Uterus (tissue), 4 donors: ENCODE measurements around the gene MARK2. TPM values are rescaled to one million over a fixed set of nuclear protein-coding genes. Genes with fewer than 3 reads are reported as not detected.
A peak's percentile ranks its signal among the peaks of the same experiment; 100 is the strongest.

Experiments
- DNase-seq, 2 donors: peaks; one replicate each; pipeline ENCODE4 v3.0.0-alpha.2; 2019 to 2020
- H3K27ac ChIP-seq, 2 donors: fragments of 200-600 bp; sonication (generic); 1 replicate in 1 of 2; 2 replicates in 1 of 2; pipeline ENCODE4 v1.5.1; 2016 to 2018
- H3K27me3 ChIP-seq, 2 donors: fragments of 200-600 bp; sonication (generic); one replicate each; pipeline ENCODE4 v1.5.1; 2018 to 2019; ENCODE audit warnings: control low read depth in 1 of 2
- H3K36me3 ChIP-seq, 2 donors: fragments of 200-600 bp; sonication (generic); one replicate each; pipeline ENCODE4 v1.5.1; 2019; ENCODE audit warnings: control low read depth in 1 of 2
- H3K4me1 ChIP-seq, 2 donors: fragments of 200-600 bp; sonication (generic); one replicate each; pipeline ENCODE4 v1.5.1; 2018 to 2019; ENCODE audit warnings: control low read depth in 1 of 2
- H3K4me3 ChIP-seq, 2 donors: fragments of 200-600 bp; sonication (generic); 1 replicate in 1 of 2; 2 replicates in 1 of 2; pipeline ENCODE4 v1.5.1; 2018 to 2019; ENCODE audit warnings: mild to moderate bottlenecking in 1 of 2
- H3K9me3 ChIP-seq, 2 donors: fragments of 200-600 bp; sonication (generic); one replicate each; pipeline ENCODE4 v1.5.1; 2019; ENCODE audit warnings: control low read depth in 1 of 2
- CTCF ChIP-seq, 4 experiments: fragments of 200-600 bp in 2 of 4; fragments of 450-650 bp in 2 of 4; sonication (generic) in 2 of 4; IDR thresholded peaks; one replicate each; pipeline ENCODE4 v1.5.1; 2016 to 2019; ENCODE audit warnings: antibody characterized with exemption in 4 of 4, mild to moderate bottlenecking in 2 of 4, moderate library complexity in 1 of 4
- POLR2A ChIP-seq, 2 donors: fragments of 450-650 bp; IDR thresholded peaks; one replicate each; pipeline ENCODE4 v1.6.1; 2016; ENCODE audit warnings: antibody characterized with exemption in 2 of 2, mild to moderate bottlenecking in 1 of 2, moderate library complexity in 1 of 2
- intact Hi-C: fragments of 100-400 bp; cut with DNase I; formaldehyde crosslinking; loops from one replicate; pipeline ENCODE4 v1.15.1; 2023; ENCODE audit warnings: low total_unique reads
- total RNA-seq, 4 donors: library from RNA; depleted of rRNA in 3 of 4; stranded (reverse); fragments of >200 nt in 3 of 4; gene quantifications; one replicate each; pipeline versions ENCODE4 v1.1.0 to v1.2.4, GENCODE V29; 2014 to 2023
- donor health status: DM: yes; HTN: yes; CAD: no.

MARK2 gene
- total RNA-seq, 4 donors from 2014 or later: 6.9 to 36.5 (median 17.7) TPM

GRCh38 chr11:63901660-63902059 is 62.8 kb downstream of the MARK2 start:
- no peaks in the 10 kb centered on the region for H3K36me3 ChIP-seq
- intact Hi-C loops: no loop called here
- TF ChIP-seq CTCF (IDR thresholded peaks at IDR 0.05): no peak
- no peak for TF ChIP-seq POLR2A (IDR thresholded peaks at IDR 0.05)

GRCh38 chr11:63903884-63904283 is 65.0 kb downstream of the MARK2 start:
- intact Hi-C loops: no loop called here
- Histone ChIP-seq H3K9me3 (no peaks in the 10 kb centered on the region), H3K27ac (no peak overlapping the region), H3K27me3 (no peaks in the 10 kb centered on the region), H3K36me3 (no peaks in the 10 kb centered on the region), H3K4me1 (peaks cover 5 to 11% of the 10 kb centered on the region in 2 donors), H3K4me3 (no peak overlapping the region)
- no peak for DNase-seq
- TF ChIP-seq CTCF (IDR thresholded peaks at IDR 0.05) (no peak), POLR2A (IDR thresholded peaks at IDR 0.05) (no peak)

More at GRCh38 chr11:63901660-63902059, 62.8 kb downstream of the MARK2 start:
- Histone ChIP-seq H3K27me3 (no peaks in the 10 kb centered on the region), H3K4me3 (no peak overlapping the region), H3K27ac (no peak overlapping the region), H3K4me1 (no peaks in the 10 kb centered on the region), H3K9me3 (no peaks in the 10 kb centered on the region)
- no peak for DNase-seq

GRCh38 chr11:63904743-63905142 is 65.8 kb downstream of the MARK2 start:
- DNase-seq: no peak
- no peaks in the 10 kb centered on the region for H3K27me3 ChIP-seq
- peak overlapping the region in 1 of 2 donors; percentile 37 for H3K27ac ChIP-seq
- H3K4me1 ChIP-seq: peaks cover 5 to 20% of the 10 kb centered on the region in 2 donors
- H3K36me3 ChIP-seq: no peaks in the 10 kb centered on the region
- H3K9me3 ChIP-seq: no peaks in the 10 kb centered on the region
- TF ChIP-seq POLR2A (IDR thresholded peaks at IDR 0.05) (no peak), CTCF (IDR thresholded peaks at IDR 0.05) (no peak)
- H3K4me3 ChIP-seq: no peak overlapping the region
- intact Hi-C loops: no loop called here

DNA sequence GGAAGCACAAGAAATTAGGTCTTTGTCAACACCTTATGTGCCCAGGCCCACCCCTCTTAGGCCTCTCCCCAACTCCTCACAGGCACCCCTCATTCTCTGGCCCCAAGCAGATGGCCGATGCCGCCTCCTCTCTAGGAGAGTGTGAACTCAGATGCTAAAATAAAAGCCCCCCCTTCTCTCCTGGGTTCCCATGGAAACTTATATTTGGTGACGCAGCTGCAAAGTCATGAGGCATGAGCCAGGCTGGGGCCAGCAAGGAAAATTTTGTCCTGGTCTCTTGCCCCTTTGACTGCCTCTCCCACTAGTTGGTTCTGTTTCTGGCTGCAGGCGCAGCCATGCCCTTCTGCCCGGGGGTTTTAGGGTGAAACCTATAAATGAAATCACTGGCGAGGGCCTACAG is 66.3 kb downstream of the MARK2 start:
- intact Hi-C loops: no loop called here
- no peak for DNase-seq
- Histone ChIP-seq H3K27ac (peak overlapping the region; percentile 34 to 37), H3K4me3 (no peak overlapping the region), H3K4me1 (peaks cover 5 to 20% of the 10 kb centered on the region in 2 donors), H3K27me3 (no peaks in the 10 kb centered on the region), H3K9me3 (no peaks in the 10 kb centered on the region), H3K36me3 (no peaks in the 10 kb centered on the region)
- no peak for TF ChIP-seq POLR2A (IDR thresholded peaks at IDR 0.05)
- no peak for TF ChIP-seq CTCF (IDR thresholded peaks at IDR 0.05)

DNA sequence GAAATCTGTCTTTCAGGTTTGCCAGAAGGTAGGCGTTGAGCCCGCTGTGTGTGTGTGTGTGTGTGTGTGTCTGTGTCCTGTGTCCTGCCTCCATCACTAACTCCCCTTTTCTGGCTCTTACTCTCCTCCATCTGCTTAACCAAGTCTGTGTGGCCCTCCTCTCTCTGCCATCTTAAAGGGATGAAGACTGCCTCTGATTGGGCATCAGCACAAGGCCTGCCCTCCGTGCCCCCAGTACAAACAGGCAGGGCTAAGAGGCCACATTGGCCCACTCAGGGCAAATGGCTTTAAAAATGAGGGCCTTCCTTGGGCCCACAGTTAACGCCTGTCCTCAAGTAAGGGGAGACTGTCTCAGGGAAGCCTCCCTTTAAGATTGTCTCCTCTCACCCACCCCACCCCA is 67.2 kb downstream of the MARK2 start:
- Histone ChIP-seq H3K9me3 (no peaks in the 10 kb centered on the region), H3K27ac (no peak overlapping the region), H3K4me3 (no peak overlapping the region), H3K36me3 (no peaks in the 10 kb centered on the region), H3K4me1 (peaks cover 5 to 20% of the 10 kb centered on the region in 2 donors), H3K27me3 (no peaks in the 10 kb centered on the region)
- TF ChIP-seq CTCF (IDR thresholded peaks at IDR 0.05): no peak
- no peak for TF ChIP-seq POLR2A (IDR thresholded peaks at IDR 0.05)
- DNase-seq: no peak
- intact Hi-C loops: no loop called here
